Activated naive CD4-positive, alpha-beta T cell treated with anti-CD3 and anti-CD28 coated beads, Interleukin-2, amount 10 ng/mL, durations not matched to agents 7 days and 5 days (primary cell): ENCODE data around the gene TENT4A.

Source experiments
- CTCF ChIA-PET: fragments of 350-600 bp; sonication (Branson Sonifier 250); formaldehyde crosslinking; loops from one replicate; lab custom pipeline; 2021; ENCODE audit warnings: antibody characterized with exemption; lab: Charles Lee
- DNase-seq: peaks from one replicate; pipeline ENCODE4 v3.0.0-alpha.2; 2020
- H3K27ac Mint-ChIP-seq: one replicate; pipeline ENCODE4 v1.8.0; 2021; ENCODE audit warnings: mild to moderate bottlenecking, moderate library complexity, mixed read lengths
- H3K27me3 Mint-ChIP-seq: one replicate; pipeline ENCODE4 v1.8.0; 2021; ENCODE audit warnings: mild to moderate bottlenecking, mixed read lengths
- H3K36me3 Mint-ChIP-seq: one replicate; pipeline ENCODE4 v1.8.0; 2021; ENCODE audit warnings: mixed read lengths
- H3K4me1 Mint-ChIP-seq: one replicate; pipeline ENCODE4 v1.8.0; 2021; ENCODE audit warnings: mixed read lengths
- H3K4me3 Mint-ChIP-seq: one replicate; pipeline ENCODE4 v1.8.0; 2021; ENCODE audit warnings: mild to moderate bottlenecking, moderate library complexity, mixed read lengths
- H3K9me3 Mint-ChIP-seq: one replicate; pipeline ENCODE4 v1.8.0; 2021; ENCODE audit warnings: mixed read lengths

Gene TENT4A

DNA sequence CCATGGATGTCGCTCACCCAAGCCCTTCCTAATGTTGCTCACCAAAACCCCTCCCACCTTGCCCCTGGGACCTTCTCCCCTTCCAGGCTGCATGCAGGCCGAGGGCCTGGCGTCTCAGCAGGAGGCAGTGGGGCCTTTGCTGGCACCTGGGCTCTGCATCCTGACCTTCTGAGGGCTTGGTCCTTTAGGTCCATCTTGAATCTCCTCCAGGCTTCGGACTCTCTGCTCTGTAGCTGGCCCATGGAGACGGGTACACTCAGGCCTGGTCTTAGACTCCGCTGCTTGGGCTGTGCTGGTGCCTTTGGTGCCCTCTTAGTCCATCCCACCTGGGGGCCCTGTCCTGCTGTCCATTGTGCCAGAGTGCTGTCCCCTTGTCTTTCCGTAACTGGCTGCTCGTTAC is 14.0 kb downstream of the TENT4A start:
- Mint-ChIP-seq H3K4me1 (peaks cover 74% of the 10 kb centered on the region), H3K9me3 (no peaks in the 10 kb centered on the region), H3K27me3 (no peaks in the 10 kb centered on the region), H3K36me3 (peaks cover 25% of the 10 kb centered on the region), H3K4me3 (no peak overlapping the region), H3K27ac (no peak overlapping the region)
- CTCF ChIA-PET, result no interaction called here
- DNase-seq, result no peak

DNA sequence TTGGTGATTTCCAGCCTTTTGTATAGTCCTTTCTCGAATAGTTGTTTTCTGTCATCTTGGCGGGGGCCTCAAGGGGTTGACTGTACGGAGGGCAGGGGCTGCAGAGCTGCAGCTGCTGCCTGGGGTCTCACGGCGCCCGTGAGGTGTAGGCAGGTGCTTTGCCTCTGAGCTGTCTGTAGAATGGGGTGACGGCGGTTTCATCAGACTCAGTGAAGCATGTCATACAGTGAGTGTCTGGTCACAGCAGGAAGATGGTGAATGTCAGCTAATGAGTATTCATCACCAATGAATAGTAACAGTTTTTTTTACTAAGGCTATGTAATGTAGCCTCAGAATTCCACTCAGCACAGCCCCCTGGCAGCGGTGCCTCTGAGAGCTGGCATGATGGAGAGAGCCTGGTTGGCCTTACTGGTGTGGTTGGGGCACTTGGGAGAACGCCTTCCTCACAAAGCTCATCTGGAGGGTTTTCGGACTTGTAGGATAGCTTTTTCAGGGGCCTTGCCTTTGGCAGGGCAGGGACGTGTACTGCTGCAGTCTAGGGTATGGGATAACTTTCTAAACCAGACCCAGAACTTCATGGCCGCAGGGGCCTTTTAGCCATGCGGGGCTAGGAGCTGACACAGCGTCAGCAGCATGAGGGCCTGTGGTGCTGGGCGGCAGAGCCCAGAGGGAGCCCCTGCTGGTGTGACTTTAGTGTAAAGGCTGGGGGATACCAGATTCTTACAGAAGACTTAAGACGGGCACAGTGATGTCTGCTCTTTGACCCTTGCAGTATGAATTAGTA is 15.0 kb downstream of the TENT4A start:
- no peak overlapping the region for H3K4me3 Mint-ChIP-seq
- H3K4me1 Mint-ChIP-seq, result peaks cover 70% of the 10 kb centered on the region
- no peak overlapping the region for H3K27ac Mint-ChIP-seq
- H3K9me3 Mint-ChIP-seq, result no peaks in the 10 kb centered on the region
- peaks cover 25% of the 10 kb centered on the region for H3K36me3 Mint-ChIP-seq
- no peaks in the 10 kb centered on the region for H3K27me3 Mint-ChIP-seq
- CTCF ChIA-PET, result interaction anchor here (1.0 kb wide), 1 partner anchor 11 kb away, joined by 3 read pairs; no protein-coding TSS in a partner anchor
- DNase-seq, result no peak

DNA sequence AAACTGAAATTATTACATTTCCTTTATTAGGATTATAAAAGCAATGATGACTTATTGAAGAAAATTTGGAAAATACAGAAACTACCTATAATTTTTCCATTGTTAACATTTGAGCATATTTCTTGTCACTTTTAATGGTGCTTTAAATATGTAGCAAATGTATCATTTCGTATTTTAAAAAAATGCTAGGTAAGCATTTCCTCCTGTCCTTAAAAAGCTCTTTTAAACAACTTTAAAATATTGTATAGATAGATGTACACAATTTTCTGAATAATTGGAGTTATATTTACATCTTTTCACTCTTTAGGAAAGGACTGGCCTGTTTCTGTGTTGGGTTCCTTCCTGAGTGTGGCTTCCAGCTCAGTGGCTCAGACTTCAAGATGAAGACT is 15.6 kb downstream of the TENT4A start:
- Mint-ChIP-seq H3K27me3 (no peaks in the 10 kb centered on the region), H3K27ac (peak overlapping the region; percentile 81), H3K9me3 (no peaks in the 10 kb centered on the region), H3K4me3 (no peak overlapping the region), H3K36me3 (peaks cover 24% of the 10 kb centered on the region), H3K4me1 (peaks cover 70% of the 10 kb centered on the region)
- CTCF ChIA-PET, result interaction anchor here (0.9 to 1.0 kb wide), 3 partner anchors 12 to 243 kb away, joined by 3 read pairs; no protein-coding TSS in a partner anchor
- DNase-seq, result no peak

DNA sequence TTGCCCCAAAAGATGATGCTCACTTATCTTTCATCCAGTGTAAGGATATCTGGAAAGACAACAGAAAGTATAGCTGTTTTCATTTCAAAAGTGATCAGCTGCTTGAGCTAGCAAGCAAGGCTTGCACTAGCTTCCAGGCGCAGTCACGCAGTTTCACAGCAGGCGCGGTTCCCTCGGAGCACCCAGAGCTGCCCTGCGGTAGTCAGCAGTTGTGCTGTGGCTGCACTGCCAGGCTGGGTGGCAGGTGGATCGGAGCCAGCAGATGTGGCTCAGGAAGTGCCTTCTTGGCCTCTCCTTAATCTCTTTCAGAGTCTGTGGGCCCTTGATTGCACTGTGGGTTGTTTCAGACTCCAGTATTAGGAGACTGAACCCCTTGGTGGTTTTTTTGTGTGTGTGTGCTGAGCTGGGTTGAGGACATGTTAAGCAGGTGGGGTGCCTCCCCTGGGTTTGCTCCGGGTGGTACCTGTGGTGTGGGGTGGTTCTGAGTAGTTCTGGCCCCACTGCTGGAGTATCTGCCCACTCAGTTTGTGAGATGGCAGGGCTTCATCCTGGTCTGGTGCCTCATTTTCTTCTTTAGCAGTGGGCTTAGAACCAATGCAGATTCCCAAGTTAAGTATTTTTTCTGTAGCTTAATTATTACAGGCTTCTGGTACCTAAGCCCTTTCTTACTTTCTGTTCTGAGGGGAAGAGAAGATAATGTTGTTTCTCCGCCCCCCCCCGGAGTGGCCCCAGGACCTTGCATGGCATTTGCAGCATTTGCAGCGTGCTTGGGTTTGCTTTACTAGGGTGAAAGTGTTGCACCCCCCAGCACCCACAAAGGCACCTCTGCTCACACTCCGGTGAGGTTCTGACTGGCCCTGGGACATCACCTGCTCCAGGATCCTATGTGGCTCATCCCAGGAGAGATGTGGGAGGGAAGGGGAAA is 16.4 kb downstream of the TENT4A start:
- Mint-ChIP-seq H3K36me3 (peaks cover 16% of the 10 kb centered on the region), H3K9me3 (no peaks in the 10 kb centered on the region), H3K4me1 (peaks cover 65% of the 10 kb centered on the region), H3K4me3 (peak overlapping the region; percentile 7), H3K27ac (peak overlapping the region; percentile 81), H3K27me3 (no peaks in the 10 kb centered on the region)
- CTCF ChIA-PET, result interaction anchor here (0.9 to 2.0 kb wide), 3 partner anchors 14 to 244 kb away, joined by 3 to 6 read pairs (median 3); no protein-coding TSS in a partner anchor
- peak; percentile 68 for DNase-seq

DNA sequence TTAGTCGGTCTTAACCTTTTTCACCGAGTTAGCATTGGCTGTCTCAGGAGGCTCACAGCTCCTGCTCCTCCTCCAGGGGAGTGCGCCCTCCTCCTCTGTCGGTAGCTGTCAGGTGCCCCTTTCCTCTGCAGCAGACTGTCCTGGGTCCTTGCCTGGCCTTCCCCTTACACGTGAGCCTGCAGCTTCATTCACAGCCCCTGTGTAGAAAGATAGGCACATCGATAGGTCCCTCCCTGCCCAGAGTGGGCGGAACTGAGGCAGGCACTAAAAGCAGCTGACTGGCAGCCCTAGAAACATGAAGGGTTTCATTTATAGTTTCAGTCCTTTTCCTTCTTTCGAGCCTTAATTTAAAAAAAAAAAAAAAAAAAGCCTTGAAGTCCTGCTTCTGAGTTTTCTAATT is 17.2 kb downstream of the TENT4A start:
- Mint-ChIP-seq H3K4me3 (no peak overlapping the region), H3K36me3 (peaks cover 16% of the 10 kb centered on the region), H3K4me1 (peaks cover 70% of the 10 kb centered on the region), H3K27me3 (no peaks in the 10 kb centered on the region), H3K27ac (no peak overlapping the region), H3K9me3 (no peaks in the 10 kb centered on the region)
- no peak for DNase-seq
- CTCF ChIA-PET, result interaction anchor here (0.9 to 2.0 kb wide), 2 partner anchors 13 kb away, joined by 3 to 6 read pairs; no protein-coding TSS in a partner anchor

DNA sequence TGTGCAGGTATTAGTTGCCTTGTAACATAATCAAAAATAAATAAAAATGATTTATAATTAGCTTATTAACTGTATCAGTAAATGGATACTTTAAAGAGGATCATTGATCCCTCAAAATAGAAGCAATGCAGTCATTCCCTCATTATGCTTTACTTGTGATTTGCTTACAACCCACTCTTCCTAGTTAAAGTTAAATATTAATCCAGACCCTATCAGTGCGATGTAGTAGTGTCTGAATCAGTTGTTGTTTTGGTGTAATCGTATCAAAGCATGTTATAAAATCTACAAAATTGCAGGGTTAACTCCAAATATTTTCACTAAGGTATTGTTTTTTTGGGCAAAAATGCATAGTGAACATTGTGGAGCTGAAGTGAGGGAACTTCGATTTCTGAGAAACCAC is 17.6 kb downstream of the TENT4A start:
- no peak overlapping the region for H3K27ac Mint-ChIP-seq
- no peaks in the 10 kb centered on the region for H3K27me3 Mint-ChIP-seq
- no peak for DNase-seq
- no peak overlapping the region for H3K4me3 Mint-ChIP-seq
- peaks cover 70% of the 10 kb centered on the region for H3K4me1 Mint-ChIP-seq
- H3K36me3 Mint-ChIP-seq, result peaks cover 17% of the 10 kb centered on the region
- no peaks in the 10 kb centered on the region for H3K9me3 Mint-ChIP-seq
- CTCF ChIA-PET, result interaction anchor here (0.9 to 2.0 kb wide), 2 partner anchors 13 kb away, joined by 3 to 6 read pairs; no protein-coding TSS in a partner anchor

DNA sequence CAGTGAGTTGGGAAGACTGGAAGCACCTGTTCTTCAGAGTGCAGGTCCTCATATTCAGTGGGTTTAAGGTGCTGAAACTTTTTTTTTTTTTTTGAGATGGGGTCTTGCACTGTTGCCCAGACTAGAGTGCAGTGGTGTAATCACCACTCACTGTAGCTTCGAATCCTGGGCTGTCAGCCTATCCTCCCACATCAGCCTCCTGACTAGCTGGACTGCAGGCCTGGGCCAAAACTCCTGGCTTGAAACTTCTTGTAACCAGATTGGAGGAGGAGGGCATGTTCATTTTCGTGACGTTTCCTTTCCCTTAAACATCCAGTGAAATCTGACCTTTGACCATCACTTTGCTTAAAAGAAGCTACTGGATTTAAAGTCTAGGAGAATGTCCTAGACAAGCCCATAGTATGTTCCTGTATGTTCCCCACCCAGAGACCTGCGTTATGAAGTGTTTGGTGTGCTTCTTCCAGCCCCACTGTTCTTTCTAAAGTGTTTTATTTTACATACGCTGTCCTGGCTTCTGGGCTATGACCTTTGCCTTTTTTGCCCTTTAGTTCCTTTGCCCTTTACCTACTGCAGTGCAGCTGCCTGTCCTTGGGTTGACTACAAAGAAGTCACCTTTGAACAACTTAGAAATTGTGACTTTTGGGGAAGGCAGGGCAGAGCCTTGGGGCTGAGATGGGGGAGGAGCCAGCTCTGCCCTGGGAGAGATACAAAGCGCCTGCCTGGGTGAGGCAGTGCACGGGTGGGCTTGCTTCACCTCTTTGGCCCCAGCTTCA is 18.4 kb downstream of the TENT4A start:
- peaks cover 19% of the 10 kb centered on the region for H3K36me3 Mint-ChIP-seq

DNA sequence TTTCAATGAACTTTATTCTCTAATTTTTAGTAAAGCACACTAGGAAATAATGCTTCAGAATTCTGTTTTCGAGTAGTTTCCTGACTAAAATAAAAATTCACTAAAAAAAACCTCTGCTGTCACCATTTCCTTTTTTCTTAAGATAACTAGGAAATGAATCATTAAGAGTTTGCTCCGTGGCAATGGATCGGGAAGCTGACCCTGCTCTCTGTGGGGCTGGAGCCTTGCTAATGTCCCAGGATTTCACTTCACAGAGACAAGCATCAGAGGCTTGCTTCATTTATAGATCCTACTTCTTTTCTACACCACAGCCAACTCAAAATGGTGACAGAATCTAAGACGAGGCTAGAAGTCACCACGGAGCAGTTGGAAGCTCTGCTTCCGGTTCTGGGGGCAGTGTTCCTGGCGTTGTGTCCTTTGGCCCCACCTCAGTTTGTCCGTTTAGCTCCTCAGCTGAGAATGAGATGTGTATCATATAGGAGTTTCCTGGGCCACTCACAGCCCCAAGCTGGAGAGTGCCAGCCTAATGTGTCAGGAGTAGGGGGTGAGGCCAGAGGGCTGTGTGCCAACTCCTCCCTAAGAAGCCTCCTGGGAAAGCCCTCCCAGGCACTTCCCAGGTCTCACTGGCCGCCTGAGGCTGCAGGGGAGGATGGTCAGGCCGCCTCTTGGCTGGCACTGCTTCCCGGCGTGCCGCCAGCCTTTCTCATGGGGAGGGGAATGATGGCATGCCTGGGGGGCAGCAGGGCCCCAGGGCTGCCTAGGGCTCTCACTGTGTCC is 19.6 kb downstream of the TENT4A start:
- H3K9me3 Mint-ChIP-seq, result no peaks in the 10 kb centered on the region
- CTCF ChIA-PET, result no interaction called here
- H3K27me3 Mint-ChIP-seq, result no peaks in the 10 kb centered on the region
- peaks cover 76% of the 10 kb centered on the region for H3K4me1 Mint-ChIP-seq
- H3K27ac Mint-ChIP-seq, result no peak overlapping the region
- H3K4me3 Mint-ChIP-seq, result no peak overlapping the region
- H3K36me3 Mint-ChIP-seq, result peaks cover 30% of the 10 kb centered on the region
- DNase-seq, result no peak

More for the DNA sequence above, 18.4 kb downstream of the TENT4A start:
- Mint-ChIP-seq H3K4me3 (no peak overlapping the region), H3K27ac (no peak overlapping the region), H3K27me3 (no peaks in the 10 kb centered on the region), H3K9me3 (no peaks in the 10 kb centered on the region), H3K4me1 (peaks cover 74% of the 10 kb centered on the region)
- DNase-seq, result no peak
- CTCF ChIA-PET, result no interaction called here

DNA sequence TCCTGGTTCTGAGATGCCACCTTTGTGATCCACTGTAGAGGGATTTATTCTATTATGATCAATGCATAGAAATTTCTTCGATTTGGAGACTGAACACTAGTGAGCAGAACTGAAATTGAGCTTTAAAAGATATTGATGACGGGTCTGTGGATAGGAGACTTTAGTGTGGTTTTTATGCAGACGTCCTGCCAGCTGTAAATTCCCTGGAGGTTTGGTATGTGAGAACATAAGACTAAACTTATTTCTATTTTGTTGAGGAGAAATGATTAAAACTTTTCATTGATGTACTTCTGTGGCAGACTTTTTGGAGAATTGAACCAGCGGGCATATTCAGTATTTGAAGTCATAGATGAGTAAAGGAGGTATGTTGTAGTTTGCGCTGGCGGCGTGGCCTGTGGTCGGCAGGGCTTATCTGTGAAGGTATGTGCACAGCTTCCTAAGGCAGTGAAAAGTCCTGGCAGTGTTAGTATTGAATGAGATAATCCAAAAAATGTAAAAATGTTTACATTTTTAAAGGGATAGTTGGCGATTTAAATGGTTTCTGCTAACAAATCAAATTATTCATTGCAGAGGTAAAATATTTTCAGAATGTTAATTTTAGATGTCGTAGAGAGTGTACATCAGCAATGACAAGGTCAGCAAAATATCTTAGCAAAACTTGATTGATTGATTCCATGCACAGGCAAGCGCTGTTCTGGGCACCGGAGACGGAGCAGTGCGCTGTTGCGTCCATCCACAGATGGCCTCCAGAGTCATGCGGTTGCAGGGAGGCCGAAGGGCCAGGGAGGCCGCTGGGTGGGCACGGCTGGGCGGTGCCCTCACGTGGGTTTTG is 20.4 kb downstream of the TENT4A start:
- Mint-ChIP-seq H3K4me3 (no peak overlapping the region), H3K27ac (no peak overlapping the region), H3K27me3 (no peaks in the 10 kb centered on the region), H3K9me3 (no peaks in the 10 kb centered on the region), H3K36me3 (peaks cover 34% of the 10 kb centered on the region), H3K4me1 (peaks cover 71% of the 10 kb centered on the region)
- DNase-seq, result no peak
- CTCF ChIA-PET, result no interaction called here

DNA sequence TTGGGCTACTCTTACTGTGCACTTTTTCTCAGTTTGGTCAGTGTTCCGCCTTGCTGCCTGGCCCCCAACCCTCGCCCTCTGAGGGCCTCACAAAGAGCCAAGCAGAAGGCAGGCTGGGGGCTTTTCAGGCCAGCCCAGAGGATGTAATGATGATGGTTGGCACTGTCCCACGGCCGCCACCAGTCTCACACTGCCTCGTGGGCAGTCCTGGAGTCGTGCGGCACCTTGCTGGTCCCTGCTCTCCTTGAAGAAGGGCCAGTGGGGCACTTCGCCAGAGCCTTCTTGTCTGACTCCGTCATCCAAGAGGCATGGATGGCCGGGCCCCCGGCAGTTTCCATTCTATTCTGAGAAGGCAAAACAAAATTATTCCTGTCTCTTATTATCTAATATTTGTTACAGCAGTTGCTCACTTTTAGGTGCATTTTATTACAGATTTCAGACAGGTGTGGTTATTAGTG is 21.0 kb downstream of the TENT4A start:
- no peaks in the 10 kb centered on the region for H3K9me3 Mint-ChIP-seq
- DNase-seq, result no peak
- H3K27ac Mint-ChIP-seq, result no peak overlapping the region
- H3K4me1 Mint-ChIP-seq, result peaks cover 67% of the 10 kb centered on the region
- CTCF ChIA-PET, result interaction anchor here (2.8 kb wide), 1 partner anchor 11 kb away, joined by 8 read pairs; no protein-coding TSS in a partner anchor
- no peak overlapping the region for H3K4me3 Mint-ChIP-seq
- H3K36me3 Mint-ChIP-seq, result peaks cover 33% of the 10 kb centered on the region
- no peaks in the 10 kb centered on the region for H3K27me3 Mint-ChIP-seq

DNA sequence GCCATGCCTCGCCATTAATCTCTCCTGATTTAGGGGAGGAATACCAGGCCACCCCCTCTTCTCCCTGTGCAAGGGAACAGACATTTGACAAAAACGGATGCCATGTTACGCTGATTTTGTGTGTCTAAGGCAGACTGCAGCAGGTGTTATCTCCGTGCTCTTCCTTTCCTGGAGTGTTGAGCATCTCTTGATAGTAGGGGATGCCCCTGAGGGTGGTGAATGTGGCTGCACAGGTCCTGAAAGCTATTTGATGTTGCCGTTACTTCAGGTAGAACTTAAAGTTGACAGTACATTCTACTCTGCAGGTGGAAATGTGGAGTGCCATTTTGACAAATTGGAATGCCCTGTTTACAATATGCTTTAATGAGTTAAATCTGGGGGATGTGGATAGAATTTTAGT is 21.5 kb downstream of the TENT4A start:
- Mint-ChIP-seq H3K4me1 (peaks cover 62% of the 10 kb centered on the region), H3K4me3 (no peak overlapping the region)
- CTCF ChIA-PET, result interaction anchor here (2.8 kb wide), 1 partner anchor 11 kb away, joined by 8 read pairs; no protein-coding TSS in a partner anchor

DNA sequence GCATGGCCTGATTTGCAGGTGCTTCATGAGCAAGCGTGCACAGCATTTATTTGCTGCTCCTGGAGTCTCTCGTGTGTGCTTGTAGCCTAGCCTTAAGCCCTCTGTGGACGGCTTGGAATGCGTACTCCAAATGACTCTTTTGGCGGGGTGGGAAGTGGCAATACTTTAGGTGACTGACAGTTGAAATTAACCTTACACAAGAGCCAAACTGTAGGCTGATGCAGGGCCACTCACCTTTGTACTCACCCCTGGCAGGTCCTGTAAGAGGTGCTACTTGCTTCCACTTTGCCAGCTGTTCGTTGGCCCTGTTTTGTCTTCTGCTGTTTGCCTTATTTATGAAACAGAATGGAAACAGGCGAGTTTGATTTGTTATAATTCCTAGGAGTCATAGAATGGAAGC is 22.9 kb downstream of the TENT4A start:
- DNase-seq, result no peak
- Mint-ChIP-seq H3K27me3 (no peaks in the 10 kb centered on the region), H3K9me3 (no peaks in the 10 kb centered on the region), H3K27ac (peak overlapping the region; percentile 67), H3K36me3 (peaks cover 43% of the 10 kb centered on the region), H3K4me1 (peaks cover 51% of the 10 kb centered on the region), H3K4me3 (no peak overlapping the region)
- CTCF ChIA-PET, result interaction anchor here (2.8 kb wide), 1 partner anchor 10 kb away, joined by 8 read pairs; no protein-coding TSS in a partner anchor

More for the DNA sequence above, 21.5 kb downstream of the TENT4A start:
- no peaks in the 10 kb centered on the region for H3K27me3 Mint-ChIP-seq
- H3K36me3 Mint-ChIP-seq, result peaks cover 37% of the 10 kb centered on the region
- no peak for DNase-seq
- H3K9me3 Mint-ChIP-seq, result no peaks in the 10 kb centered on the region
- peak overlapping the region; percentile 11 for H3K27ac Mint-ChIP-seq
